Right renal pelvis (tissue), 4 donors: ENCODE results near the gene ITGB7. TPM values are rescaled to one million over a fixed set of nuclear protein-coding genes. Genes with fewer than 3 reads are reported as not detected.
"Not testable (repeated sequence)": the region's sequence is repeated elsewhere in the genome, so short reads cannot be mapped to it uniquely, and the experiment has no call there.

ENCODE experiments used
- DNase-seq, 4 donors: peaks; one replicate each; pipeline ENCODE4 v3.0.0-alpha.2; 2013; ENCODE audit warnings: low read depth in 4 of 4, low spot score in 3 of 4, missing footprints in 1 of 4
- polyA plus RNA-seq, 4 donors: library from polyadenylated mRNA; unstranded; fragments of 120-200 nt; gene quantifications; one replicate each; pipeline ENCODE4 v1.2.1, GENCODE V29; 2013; ENCODE audit not compliant: insufficient read length in 4 of 4

Gene ITGB7
- polyA plus RNA-seq, 4 donors = 1.4 to 1.8 (median 1.6) TPM

- no peak for DNase-seq
Observed at GRCh38 chr12:53218551-53219291, 11.7 kb upstream of the ITGB7 start.

GRCh38 chr12:53217931-53218307 is 10.9 kb upstream of the ITGB7 start:
- DNase-seq = no peak

DNA sequence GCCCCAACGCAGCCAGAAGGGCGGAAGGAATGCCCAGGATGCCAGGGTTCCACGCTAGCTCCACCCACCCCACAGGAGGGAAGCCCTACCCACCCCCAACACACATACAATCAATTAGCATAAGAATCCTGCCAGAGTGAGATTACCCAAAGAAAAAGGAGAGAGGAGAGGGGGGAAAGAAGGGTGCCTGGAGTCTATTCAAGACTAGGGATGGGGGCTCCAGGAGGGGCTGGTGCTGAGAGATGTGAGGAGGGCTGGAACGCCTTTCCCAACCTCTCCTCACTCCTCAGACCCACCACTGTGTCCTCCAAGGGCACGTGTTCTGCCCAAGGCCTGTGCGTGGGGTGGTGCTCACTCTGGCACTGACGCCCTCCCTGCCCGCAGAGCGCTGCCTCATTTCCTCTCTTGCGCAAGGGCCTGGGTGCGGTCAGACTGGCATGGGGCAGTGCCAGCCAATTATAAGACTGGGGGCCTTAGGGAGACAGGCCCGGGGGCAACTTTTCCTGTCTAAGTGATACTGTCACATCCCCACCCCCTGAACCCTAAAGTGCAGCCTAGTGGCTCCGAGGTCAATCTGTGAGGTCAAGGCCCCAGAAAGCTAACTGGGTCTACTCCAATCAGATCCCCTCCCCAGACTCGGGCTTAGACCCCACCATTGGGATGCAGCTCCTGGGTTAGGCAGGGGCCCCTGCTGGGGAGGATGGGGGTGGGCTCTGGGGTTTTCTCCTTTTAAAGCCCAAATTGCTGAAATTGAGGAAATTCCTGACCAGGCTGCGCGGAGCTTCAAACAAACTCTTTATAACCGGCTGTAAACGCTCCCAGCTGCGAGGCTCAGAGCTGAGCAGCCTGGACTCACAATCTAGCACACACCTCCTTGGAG is 10.2 kb upstream of the ITGB7 start:
- no peak for DNase-seq

DNA sequence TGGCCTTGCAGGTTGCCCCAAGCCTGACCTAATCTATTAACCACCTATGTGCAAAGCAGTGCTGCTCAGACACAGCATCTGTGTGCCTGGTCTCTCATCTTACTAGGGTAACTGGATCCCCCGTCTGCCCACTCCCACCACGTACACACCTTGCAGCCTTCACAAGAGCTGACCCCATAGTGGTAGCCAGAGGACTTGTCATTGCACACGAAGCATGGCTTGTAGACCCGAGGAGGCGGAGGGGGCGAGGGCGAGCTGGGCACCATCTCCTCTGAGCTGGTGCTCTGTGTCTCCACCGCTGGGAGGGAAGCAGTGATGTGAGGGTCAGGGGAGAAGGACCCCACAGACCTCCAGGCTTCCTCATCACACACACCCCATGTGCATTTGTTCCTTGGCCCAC is 8.4 kb upstream of the ITGB7 start:
- DNase-seq = no peak

DNA sequence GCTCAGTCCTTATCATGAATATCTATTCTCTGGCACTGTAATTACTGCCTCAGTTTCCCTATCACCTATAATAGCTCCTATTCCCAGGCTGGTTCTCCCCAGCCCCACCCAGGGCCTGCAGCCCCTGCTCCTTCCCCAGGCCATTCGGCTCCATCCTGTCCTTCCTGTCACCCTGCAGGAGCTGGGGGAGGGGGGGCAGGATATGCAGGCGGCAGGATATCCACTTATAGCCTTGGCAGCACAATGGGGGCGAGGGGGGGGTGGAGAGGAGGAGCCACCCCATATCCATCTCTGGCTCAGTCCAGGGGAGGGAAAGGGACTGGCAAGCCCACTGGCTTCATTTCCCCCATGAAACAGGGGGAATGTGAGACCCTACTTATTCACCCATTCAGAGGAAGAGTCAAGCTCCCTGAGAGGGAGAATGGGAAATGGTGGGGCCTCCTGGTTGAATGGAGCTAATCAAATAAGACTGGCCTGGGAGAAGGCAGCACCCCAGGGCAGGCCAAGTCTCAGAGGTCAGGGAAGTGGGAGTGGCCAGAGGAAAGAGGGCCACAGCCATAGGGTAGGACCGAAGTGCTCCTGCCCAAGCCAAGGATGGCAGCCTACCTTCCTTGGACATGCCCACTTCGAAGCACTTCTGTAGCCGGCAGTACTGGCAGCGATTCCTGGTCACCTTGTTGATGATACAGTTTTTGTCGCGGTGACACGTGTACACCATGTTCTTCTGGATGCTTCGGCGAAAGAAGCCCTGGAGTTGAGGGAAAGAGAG is 7.8 kb upstream of the ITGB7 start:
- DNase-seq = no peak

- DNase-seq = no peak
Observed at GRCh38 chr12:53214221-53214620, 7.2 kb upstream of the ITGB7 start.

GRCh38 chr12:53213348-53213747 is 6.3 kb upstream of the ITGB7 start:
- DNase-seq = no peak

GRCh38 chr12:53212931-53213330 is 5.9 kb upstream of the ITGB7 start:
- no peak for DNase-seq

DNA sequence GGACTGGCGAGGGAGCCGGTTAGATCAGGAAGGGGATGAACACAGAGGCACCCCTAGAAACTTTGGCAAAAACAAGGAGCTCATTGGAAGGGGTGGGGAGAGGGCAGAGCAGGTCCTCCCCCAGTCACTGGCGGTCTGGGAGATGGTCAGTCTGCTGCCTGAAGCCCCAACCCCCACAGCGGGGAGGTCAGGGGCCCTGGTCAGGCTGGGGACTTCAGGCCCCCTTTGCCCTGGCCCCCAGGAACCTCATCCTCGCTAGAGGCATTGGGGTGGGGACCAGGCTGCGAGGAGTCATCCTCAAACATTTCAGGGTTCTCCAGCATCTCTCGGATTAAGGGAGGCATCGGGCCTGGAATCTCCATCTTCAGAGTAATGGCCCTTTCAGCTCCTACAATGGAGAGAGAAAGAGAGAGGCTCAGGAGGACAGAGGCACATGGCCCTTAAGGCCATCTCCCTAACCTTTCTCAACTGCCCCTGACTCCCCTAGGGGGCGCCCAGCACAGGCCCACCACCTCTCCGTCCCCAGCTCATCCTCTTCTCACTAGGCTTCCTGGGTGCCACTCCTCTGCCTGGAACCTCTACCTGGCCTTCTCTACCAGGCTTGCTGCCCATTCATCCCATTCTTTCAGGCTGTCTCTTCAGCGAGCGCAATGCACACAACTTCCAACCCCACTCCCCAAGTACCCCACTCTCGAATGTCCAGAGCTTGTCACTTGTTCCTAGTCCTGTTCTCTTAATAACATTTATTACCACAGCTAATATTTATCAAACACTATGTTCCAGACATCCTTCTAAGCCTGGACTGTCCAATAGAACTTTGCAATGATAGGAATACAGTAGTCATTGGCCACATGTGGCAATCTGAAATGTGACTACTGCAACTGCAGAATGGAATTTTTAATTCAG is 4.7 kb upstream of the ITGB7 start:
- DNase-seq = no peak

DNA sequence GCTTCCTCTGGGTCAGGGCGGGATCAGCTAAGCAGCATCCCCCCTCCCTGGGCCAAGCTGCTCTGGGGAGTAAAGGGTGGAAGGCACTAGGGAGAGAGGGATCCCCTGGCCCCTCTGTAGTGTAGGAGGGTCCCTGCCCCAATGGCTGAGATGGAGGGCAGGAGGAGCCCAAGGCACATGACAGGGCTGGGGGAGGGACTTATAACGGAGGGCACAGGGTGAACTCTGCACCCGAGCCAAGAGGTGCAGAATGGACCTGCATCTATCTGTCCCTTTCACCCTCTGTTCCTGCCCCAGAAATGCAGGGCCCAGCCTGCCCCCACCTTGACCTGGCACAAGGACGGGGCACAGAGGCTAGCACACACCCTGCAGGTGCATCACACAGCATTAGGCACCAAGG is 3.8 kb upstream of the ITGB7 start:
- DNase-seq = no peak

GRCh38 chr12:53208877-53209463 is 1.9 kb upstream of the ITGB7 start:
- no peak for DNase-seq

DNA sequence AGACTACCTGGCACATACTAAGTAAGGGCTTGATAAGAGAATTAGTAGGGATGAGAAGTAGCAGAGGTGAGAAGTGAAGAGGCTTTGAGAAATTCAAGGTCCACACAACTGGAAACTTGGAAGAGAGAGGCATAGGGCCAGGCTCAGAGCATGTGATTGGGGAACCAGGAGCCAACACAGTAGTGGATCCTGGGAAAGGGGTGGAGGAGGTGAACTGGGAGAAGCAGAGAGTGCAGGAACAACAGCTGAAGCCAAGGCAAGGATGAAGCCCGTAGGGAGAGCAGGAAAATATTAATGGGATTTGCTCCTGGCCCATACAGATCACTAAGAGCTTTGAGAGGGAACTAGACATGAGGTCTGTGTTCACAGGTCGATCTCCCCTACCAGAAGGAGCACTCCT is 1.4 kb upstream of the ITGB7 start:
- no peak for DNase-seq

- no peak for DNase-seq
Observed at GRCh38 chr12:53205747-53206419, 1.2 kb downstream of the ITGB7 start.

- DNase-seq = no peak
Observed at GRCh38 chr12:53204351-53204750, 2.7 kb downstream of the ITGB7 start.

DNA sequence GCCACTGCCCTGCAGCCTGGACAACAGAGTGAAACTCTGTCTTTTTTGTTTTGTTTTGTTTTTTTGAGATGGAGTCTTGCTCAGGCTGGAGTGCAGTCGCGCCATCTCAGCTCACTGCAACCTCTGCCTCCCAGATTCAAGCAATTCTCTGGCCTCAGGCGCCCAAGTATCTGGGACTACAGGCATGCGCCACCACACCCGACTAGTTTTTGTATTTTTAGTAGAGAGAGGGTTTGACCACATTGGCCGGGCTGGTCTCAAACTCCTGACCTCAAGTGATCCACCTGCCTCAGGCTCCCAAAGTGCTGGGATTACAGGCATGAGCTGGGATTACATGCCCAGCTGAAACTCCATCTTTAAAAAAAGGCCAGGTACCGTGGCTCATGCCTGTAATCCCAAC is 4.7 kb downstream of the ITGB7 start:
- DNase-seq = not testable (repeated sequence)

DNA sequence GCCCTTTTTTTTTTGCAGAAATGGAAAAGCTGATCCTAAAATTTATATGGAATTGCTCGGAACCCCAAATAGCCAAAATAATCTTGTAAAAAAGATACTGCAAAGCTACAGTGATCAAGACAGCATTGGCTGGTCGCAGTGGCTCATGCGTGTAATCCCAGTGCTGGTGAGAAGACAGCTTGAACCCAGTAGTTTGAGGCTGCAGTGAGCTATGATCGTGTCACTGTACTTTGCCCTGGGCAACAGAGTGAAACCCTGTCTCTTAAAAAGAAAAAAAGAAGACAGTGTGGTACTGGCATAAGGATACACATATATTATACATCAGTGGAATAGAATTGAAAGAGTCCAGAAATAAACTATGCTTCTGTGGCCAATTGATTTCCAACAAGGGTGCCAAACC is 5.4 kb downstream of the ITGB7 start:
- no peak for DNase-seq

DNA sequence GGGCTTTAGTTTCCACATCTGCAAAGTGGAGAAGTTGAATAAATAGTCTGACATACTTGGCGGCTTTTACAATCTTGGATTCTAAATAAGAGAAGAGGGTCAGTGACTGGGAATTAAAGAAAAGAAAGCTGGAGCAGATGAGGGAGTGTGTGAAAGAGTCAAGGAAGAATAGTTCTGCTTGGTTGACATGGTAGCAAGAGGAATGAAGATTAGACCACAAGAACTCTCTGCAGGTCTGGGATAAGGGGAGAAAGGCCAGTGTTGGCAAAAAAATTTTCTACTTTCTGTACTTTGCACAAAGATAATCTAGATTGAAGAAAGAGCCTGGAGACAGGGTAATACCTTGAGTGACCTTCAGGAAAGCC is 5.9 kb downstream of the ITGB7 start:
- DNase-seq = no peak

DNA sequence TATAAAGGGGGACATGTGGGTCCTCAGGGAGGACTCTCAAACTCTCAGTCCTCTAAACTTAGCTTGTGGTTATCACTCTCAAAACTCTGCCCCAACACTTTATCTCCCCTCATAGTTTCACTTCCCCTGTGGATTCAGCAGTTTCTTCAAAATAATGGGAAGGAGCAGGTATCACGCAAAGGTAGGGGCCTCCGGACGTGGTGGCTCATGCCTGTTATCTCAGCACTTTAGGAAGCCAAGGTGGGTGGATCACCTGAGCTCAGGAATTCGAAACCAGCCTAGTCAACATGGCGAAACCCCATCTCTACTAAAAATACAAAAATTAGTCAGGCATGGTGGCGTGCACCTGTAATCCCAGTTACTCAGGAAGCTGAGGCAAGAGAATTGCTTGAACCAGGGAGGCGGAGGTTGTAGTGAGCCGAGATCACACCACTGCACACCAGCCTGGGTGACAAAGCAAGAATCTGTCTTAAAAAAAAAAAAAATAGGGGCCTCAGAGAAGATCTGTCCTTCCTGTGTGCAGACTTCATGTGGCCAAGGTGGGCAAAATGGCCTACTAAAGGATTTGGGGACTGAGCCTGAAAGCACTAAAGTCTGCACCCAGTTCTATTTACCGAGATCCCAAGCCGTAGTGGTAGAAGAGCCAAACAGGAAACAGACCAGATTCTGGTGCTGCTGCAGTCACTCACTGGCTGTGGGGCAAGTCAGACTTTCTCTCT is 6.4 kb downstream of the ITGB7 start:
- no peak for DNase-seq

GRCh38 chr12:53200107-53200457 is 7.0 kb downstream of the ITGB7 start:
- DNase-seq = no peak
